Aorta (tissue), 5 donors: Measurements from ENCODE around the gene PTPRO. TPM values are rescaled to one million over a fixed set of nuclear protein-coding genes. Genes with fewer than 3 reads are reported as not detected.

Experiments used
- ATAC-seq: fragments of 200-7000 bp; cut with Tn5 transposase; one replicate; pipeline ENCODE4 v1.9.1; 2022; ENCODE audit warnings: moderate library complexity; ENCODE audit not compliant: low FRiP score
- DNase-seq, 2 donors: peaks; one replicate each; pipeline ENCODE4 v3.0.0-alpha.2; 2020
- H3K27ac ChIP-seq, 2 donors: one replicate each; pipeline ENCODE4 v1.5.1; 2013; ENCODE audit warnings: low read length in 2 of 2, mild to moderate bottlenecking in 2 of 2, moderate library complexity in 2 of 2, control low read depth in 1 of 2, inconsistent platforms in 1 of 2, low read depth in 1 of 2
- H3K27me3 ChIP-seq, 2 donors: one replicate each; pipeline ENCODE4 v1.6.1; 2013; ENCODE audit warnings: control low read depth in 1 of 2, low read length in 1 of 2, mild to moderate bottlenecking in 1 of 2, moderate library complexity in 1 of 2; ENCODE audit not compliant: insufficient read depth in 2 of 2, control insufficient read depth in 1 of 2
- H3K36me3 ChIP-seq, 2 donors: one replicate each; pipeline ENCODE4 v1.6.1; 2013; ENCODE audit warnings: control low read depth in 1 of 2, low read length in 1 of 2, mild to moderate bottlenecking in 1 of 2; ENCODE audit not compliant: insufficient read depth in 2 of 2, control insufficient read depth in 1 of 2
- H3K4me1 ChIP-seq, 2 donors: one replicate each; pipeline ENCODE4 v1.6.1; 2013; ENCODE audit warnings: low read length in 2 of 2, control low read depth in 1 of 2, mild to moderate bottlenecking in 1 of 2, moderate library complexity in 1 of 2; ENCODE audit not compliant: insufficient read depth in 2 of 2, control insufficient read depth in 1 of 2
- H3K4me3 ChIP-seq, 2 donors: one replicate each; pipeline ENCODE4 v1.5.1; 2013; ENCODE audit warnings: low read length in 2 of 2, control low read depth in 1 of 2, mild to moderate bottlenecking in 1 of 2
- H3K9me3 ChIP-seq: one replicate; pipeline ENCODE4 v1.6.1; 2013; ENCODE audit warnings: mild to moderate bottlenecking, low read length; ENCODE audit not compliant: control insufficient read depth
- WGBS, 2 donors: extraction: QIAGEN DNeasy Blood & Tissue Kit; methylation state at CpG; one replicate each; pipeline ENCODE4 v1.1.7; 2013; 5-methylcytosine and 5-hydroxymethylcytosine counted together
- intact Hi-C, 2 donors: fragments of 100-400 bp; cut with DNase I; formaldehyde crosslinking; loops; one replicate each; pipeline versions ENCODE4 v1.14.2 to v1.15.0; 2022
- polyA plus RNA-seq, 2 donors: library from polyadenylated mRNA; stranded (reverse); fragments of 200-250 nt; gene quantifications; one replicate each; pipeline ENCODE4 v1.2.3, GENCODE V29; 2013
- total RNA-seq, 2 donors: library from RNA; stranded (reverse); fragmentation: NEBNext Ultra II Directional; extraction: Animal tissue kit (Norgen Biotek cat#: 25700); gene quantifications; one replicate each; pipeline ENCODE4 v1.2.1, GENCODE V29; 2021
- donor health status: healthy with polysubstance abuse.
- donor health status: Bipolar disorder and iron deficiency.
- donor health status: DM: no; HTN: no; CAD: no.
- donor health status: DM: no; HTN: no; CAD: no.
- donor health status: DM: yes; HTN: yes; CAD: no.

Gene PTPRO
- total and polyA plus RNA-seq, 4 donors = 5.4 to 16.1 (median 9.9) TPM

DNA sequence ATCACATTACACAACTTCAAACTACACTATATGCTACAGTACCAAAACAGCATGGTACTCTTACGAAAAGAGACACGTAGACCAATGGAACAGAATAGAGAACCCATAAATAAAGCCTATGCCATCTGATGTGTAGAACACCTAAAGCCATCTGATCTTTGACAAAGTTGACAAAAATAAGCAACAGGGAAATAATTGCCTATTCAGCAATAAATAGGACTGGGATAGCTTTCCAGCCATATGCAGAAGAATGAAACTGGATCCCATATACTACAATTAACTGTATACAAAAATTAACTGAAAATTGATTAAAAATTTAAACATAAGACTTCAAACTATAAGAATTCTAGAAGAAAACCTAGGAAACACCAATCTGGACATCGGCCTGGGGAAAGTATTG, 120.7 kb downstream of the PTPRO start:
- intact Hi-C loops = no loop called here
- H3K4me1 ChIP-seq = no peaks in the 10 kb centered on the region
- H3K9me3 ChIP-seq = no peaks in the 10 kb centered on the region
- H3K4me3 ChIP-seq = no peak overlapping the region
- no peak overlapping the region for H3K27ac ChIP-seq
- ATAC-seq (no peak), DNase-seq (no peak)
- WGBS, 2 donors = 93 to 94% methylated on average over 3 of the region's 3 CpGs
- no peaks in the 10 kb centered on the region for H3K36me3 ChIP-seq
- no peaks in the 10 kb centered on the region for H3K27me3 ChIP-seq

DNA sequence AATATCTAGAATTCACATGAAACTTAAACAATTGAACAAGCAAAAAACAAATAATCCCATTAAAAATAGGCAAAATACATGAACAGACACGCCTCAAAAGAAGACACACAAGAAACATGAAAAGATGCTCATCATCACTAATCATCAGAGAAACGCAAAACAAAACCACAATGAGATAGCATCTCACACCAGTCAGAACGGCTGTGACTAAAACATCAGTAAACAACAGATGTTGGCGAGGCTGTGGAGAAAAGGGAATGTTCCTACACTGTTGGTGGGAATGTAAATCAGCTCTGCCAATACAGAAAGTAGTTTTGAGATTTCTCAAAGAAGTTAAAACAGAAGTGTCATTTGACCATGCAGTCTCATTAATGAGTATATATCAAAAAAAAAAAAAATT, 121.3 kb downstream of the PTPRO start:
- no peaks in the 10 kb centered on the region for H3K36me3 ChIP-seq
- no peaks in the 10 kb centered on the region for H3K9me3 ChIP-seq
- no peak for ATAC-seq

DNA sequence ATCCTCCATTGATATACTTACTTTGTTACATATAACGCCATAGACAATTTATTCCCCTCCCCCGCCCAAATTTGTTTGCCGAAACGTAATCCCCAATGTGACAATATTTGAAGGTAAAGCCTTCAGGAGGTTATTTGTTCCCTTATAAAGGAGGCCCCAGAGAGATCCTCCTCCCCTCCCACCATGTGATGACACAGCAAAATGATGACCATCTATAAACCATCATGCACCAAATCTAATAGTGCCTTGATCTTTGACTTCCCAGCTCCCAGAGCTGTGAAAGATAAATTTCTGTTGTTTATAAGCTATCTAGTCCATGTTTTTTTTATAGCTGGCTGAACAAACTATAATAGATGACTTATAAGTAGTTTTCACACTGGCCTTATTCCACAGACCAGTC, 122.2 kb downstream of the PTPRO start:
- no peaks in the 10 kb centered on the region for H3K27me3 ChIP-seq
- DNase-seq = no peak
- H3K4me1 ChIP-seq = no peaks in the 10 kb centered on the region
- H3K9me3 ChIP-seq = no peaks in the 10 kb centered on the region
- WGBS, 2 donors = 92 to 98% methylated on average over 4 of the region's 4 CpGs
- H3K4me3 ChIP-seq = no peak overlapping the region
- no peak overlapping the region for H3K27ac ChIP-seq
- no peak for ATAC-seq
- H3K36me3 ChIP-seq = no peaks in the 10 kb centered on the region
- intact Hi-C loops = no loop called here

More for the DNA sequence above, 121.3 kb downstream of the PTPRO start:
- Histone ChIP-seq H3K4me1 (no peaks in the 10 kb centered on the region), H3K4me3 (no peak overlapping the region), H3K27ac (no peak overlapping the region), H3K27me3 (no peaks in the 10 kb centered on the region)
- 80 to 88% methylated on average over 4 of the region's 4 CpGs for WGBS, 2 donors
- DNase-seq = no peak
- intact Hi-C loops = no loop called here

DNA sequence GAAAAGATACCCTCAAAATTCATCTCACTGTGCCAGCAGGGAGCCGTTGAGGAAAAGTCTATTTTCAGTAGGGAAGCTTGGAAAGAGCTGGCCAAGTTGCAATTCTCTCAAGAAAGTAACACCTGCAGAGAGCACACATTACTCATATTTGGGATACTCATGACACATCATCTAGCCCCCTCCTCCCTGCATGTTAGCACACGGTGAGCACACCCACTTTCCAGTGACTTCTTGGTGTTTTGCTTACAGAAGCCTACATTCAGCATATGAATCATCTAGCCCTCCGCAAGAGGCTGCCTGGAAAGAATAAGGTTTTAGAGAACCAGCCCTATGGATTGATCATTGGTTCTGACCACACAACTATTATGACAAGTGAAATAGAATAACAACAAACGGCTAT, 124.5 kb downstream of the PTPRO start:
- no peak overlapping the region for H3K27ac ChIP-seq
- no peak overlapping the region for H3K4me3 ChIP-seq
- no peaks in the 10 kb centered on the region for H3K9me3 ChIP-seq
- no peaks in the 10 kb centered on the region for H3K27me3 ChIP-seq
- DNase-seq (no peak), ATAC-seq (no peak)
- intact Hi-C loops = no loop called here
- H3K4me1 ChIP-seq = no peaks in the 10 kb centered on the region
- WGBS, 2 donors = 73 to 77% methylated on average over 4 of the region's 4 CpGs
- no peaks in the 10 kb centered on the region for H3K36me3 ChIP-seq

DNA sequence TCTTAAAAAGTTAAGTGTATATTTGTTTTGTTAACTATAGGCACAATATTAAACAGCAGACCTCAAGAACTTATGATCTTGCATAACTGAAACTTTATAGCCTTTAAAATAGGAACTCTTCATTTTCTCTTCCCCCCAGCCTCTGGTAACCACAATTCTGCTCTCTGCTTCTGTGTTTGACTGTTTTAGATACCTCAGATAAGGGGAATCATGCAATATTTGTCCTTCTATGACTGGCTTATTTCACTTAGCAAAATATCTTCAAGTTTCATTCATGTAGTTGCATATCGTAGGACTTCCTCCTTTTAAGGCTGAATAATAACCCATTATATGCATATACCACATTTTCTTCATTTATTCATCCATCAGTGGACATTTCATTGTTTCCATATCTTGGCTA, 131.3 kb downstream of the PTPRO start:
- Histone ChIP-seq H3K36me3 (no peaks in the 10 kb centered on the region), H3K27ac (no peak overlapping the region), H3K4me1 (no peaks in the 10 kb centered on the region), H3K9me3 (peaks cover 2% of the 10 kb centered on the region), H3K27me3 (no peaks in the 10 kb centered on the region), H3K4me3 (no peak overlapping the region)
- intact Hi-C loops = no loop called here
- DNase-seq (no peak), ATAC-seq (no peak)
- WGBS, 2 donors = 60 to 68% methylated on average over 1 of the region's 1 CpG

DNA sequence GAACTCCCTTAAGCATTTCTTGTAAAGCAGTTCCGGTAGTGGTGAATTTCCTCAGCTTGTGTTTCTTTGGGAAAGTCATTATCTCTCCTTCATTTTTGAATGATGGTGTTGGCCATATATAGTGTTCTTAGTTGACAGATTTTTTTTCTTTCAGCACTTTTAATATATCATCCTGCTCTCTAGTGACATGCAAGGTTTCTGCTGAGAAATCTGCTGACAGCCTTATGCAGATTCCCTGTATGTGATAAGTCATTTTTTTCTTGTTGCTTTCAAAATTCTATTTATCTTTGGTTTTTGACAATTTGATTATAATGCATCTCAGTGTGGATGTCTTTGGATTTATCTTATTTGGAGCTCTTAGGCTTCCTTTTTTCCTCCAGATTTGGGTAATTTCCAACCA, 135.7 kb downstream of the PTPRO start:
- WGBS, 2 donors = 32 to 55% methylated on average over 1 of the region's 1 CpG
- no peak for DNase-seq
- Histone ChIP-seq H3K27ac (no peak overlapping the region), H3K9me3 (peaks cover 2% of the 10 kb centered on the region), H3K36me3 (no peaks in the 10 kb centered on the region), H3K4me1 (no peaks in the 10 kb centered on the region), H3K27me3 (no peaks in the 10 kb centered on the region), H3K4me3 (no peak overlapping the region)
- ATAC-seq = no peak
- intact Hi-C loops = no loop called here

DNA sequence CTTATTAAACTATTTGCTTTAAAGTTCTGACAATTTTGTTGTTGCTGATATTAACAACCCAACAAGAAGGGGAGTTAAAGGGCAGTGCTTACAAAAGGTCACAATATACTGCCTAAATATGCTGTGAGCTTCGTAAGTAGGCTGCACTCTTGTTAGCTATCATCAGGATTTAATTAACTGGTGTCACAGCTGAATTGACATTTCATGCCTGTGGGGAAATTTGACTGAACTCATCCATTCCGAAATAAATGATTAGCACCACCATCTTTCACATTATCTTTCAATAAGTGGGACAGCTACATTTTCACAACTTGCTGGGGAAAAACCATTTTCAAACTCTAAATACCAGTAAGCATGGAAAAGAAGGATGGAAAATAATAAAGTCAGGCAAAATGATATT, 146.6 kb downstream of the PTPRO start:
- ATAC-seq (no peak), DNase-seq (no peak)
- Histone ChIP-seq H3K4me1 (peaks cover 0 to 4% of the 10 kb centered on the region in 2 donors), H3K27ac (no peak overlapping the region), H3K36me3 (no peaks in the 10 kb centered on the region), H3K9me3 (no peaks in the 10 kb centered on the region), H3K4me3 (no peak overlapping the region), H3K27me3 (no peaks in the 10 kb centered on the region)
- intact Hi-C loops = no loop called here
- WGBS, 2 donors = 89 to 93% methylated on average over 2 of the region's 2 CpGs

DNA sequence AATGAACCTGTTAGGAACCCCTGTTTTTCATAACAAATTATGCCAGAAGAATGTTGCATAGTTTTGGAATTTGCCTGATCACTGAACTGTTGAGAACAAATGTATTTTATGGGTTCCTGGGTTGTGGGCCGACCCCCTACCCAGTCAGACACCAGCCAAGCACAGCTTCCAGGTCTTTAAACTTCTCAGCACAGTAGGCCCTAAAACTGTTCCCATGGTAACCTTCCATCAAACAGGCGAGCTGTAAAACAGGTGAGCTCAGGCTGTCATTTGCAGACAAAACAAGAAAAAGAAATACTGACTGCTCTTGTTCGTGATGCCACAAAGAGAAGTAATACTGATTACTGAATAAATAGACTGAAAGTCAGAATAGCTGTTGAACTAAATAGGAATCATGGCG, 147.0 kb downstream of the PTPRO start:
- H3K27me3 ChIP-seq = no peaks in the 10 kb centered on the region
- ATAC-seq (no peak), DNase-seq (no peak)
- 91 to 94% methylated on average over 4 of the region's 4 CpGs for WGBS, 2 donors
- H3K4me1 ChIP-seq = peaks cover 0 to 4% of the 10 kb centered on the region in 2 donors
- no peaks in the 10 kb centered on the region for H3K9me3 ChIP-seq
- no peaks in the 10 kb centered on the region for H3K36me3 ChIP-seq
- no peak overlapping the region for H3K27ac ChIP-seq
- intact Hi-C loops = no loop called here
- no peak overlapping the region for H3K4me3 ChIP-seq

DNA sequence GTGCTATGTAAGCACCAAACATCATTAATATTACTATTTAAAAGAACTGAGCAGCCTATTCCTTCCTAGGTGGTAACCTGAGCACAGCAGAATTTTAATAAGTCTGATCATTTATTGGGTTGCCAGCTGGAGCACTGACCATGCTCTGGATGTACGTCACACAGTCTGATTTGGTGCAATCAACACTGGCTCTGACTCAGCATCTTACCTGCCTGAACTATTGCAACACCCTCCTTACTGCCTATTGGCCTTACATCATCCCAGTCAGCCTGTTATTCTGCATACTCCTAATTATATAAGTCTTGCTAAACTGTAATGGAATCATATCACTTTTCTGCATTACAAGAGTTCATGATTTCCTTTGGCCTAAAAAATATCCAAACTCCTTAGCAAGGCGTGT, 149.7 kb downstream of the PTPRO start:
- no peak for DNase-seq
- ATAC-seq = no peak

More for the DNA sequence above, 149.7 kb downstream of the PTPRO start:
- Histone ChIP-seq H3K4me3 (no peak overlapping the region), H3K27ac (no peak overlapping the region), H3K36me3 (no peaks in the 10 kb centered on the region), H3K9me3 (no peaks in the 10 kb centered on the region), H3K27me3 (no peaks in the 10 kb centered on the region), H3K4me1 (no peaks in the 10 kb centered on the region)
- WGBS, 2 donors = 46 to 67% methylated on average over 2 of the region's 2 CpGs
- intact Hi-C loops = no loop called here
